H1 (cell line): Measurements from ENCODE around the gene ANKRD53.

ENCODE experiments used
- CBX8 ChIP-seq: fragments of 300-800, 300-1000 bp; sonication (generic); IDR thresholded peaks from 2 replicates; pipeline ENCODE4 v1.7.1; 2016; ENCODE audit warnings: low read depth, low read length, borderline replicate concordance
- CTCF ChIP-seq, 3 experiments: IDR thresholded peaks; 1 replicate in 2 of 3; 2 replicates in 1 of 3; pipeline versions ENCODE4 v1.5.1 to v1.6.1; 2011; ENCODE audit warnings: low read length in 3 of 3, mild to moderate bottlenecking in 3 of 3, inconsistent platforms in 2 of 3, low read depth in 1 of 3, moderate library complexity in 1 of 3; ENCODE audit not compliant: insufficient read depth in 1 of 3; ENCODE audit errors: control extremely low read depth in 1 of 3
- EZH2 ChIP-seq: fragments of 200-600 bp; sonication (generic); IDR thresholded peaks from 2 replicates; pipeline ENCODE4 v1.7.1; 2012; ENCODE audit warnings: low read depth, mild to moderate bottlenecking, moderate library complexity, low read length, inconsistent platforms; ENCODE audit not compliant: severe bottlenecking
- NANOG ChIP-seq: IDR thresholded peaks from 2 replicates; pipeline ENCODE4 v1.6.1; 2011; ENCODE audit warnings: low read length, low read depth, mild to moderate bottlenecking, inconsistent platforms; ENCODE audit not compliant: insufficient read depth, poor library complexity, severe bottlenecking
- SP1 ChIP-seq: IDR thresholded peaks from 2 replicates; pipeline ENCODE4 v1.6.1; 2011; ENCODE audit warnings: low read depth, low read length
- YY1 ChIP-seq: IDR thresholded peaks from 2 replicates; pipeline ENCODE4 v1.6.1; 2011; ENCODE audit warnings: low read depth, mild to moderate bottlenecking, low read length

GRCh38 chr2:70936165-70936978 lies 42.1 kb upstream of the ANKRD53 start:
- TF ChIP-seq CTCF (IDR thresholded peaks at IDR 0.05; ENCODE audit: control extremely low read depth in 1 of 3, insufficient read depth in 1 of 3, low read depth in 1 of 3, low read length in 3 of 3) = no peak
- TF ChIP-seq YY1 = no peak
- no peak for TF ChIP-seq NANOG
- no peak for TF ChIP-seq EZH2
- no peak for TF ChIP-seq SP1
- no peak for TF ChIP-seq CBX8
